SK-N-SH treated with all-trans-retinoic acid at 6 μM for 48 hours (cell line): Measurements from ENCODE around the gene TMC6.

Source experiments
- CREB5 ChIP-seq: fragments of 250-450 bp; sonication (Bioruptor Pico); IDR thresholded peaks from 2 replicates; pipeline ENCODE4 v1.5.1; 2020; ENCODE audit warnings: low read depth, mild to moderate bottlenecking, moderate library complexity
- CSDC2 ChIP-seq: fragments of 250-450 bp; sonication (Bioruptor Pico); IDR thresholded peaks from 2 replicates; pipeline ENCODE4 v1.5.0; 2020; ENCODE audit warnings: mild to moderate bottlenecking, moderate library complexity
- PATZ1 ChIP-seq: fragments of 250-450 bp; sonication (Bioruptor Pico); IDR thresholded peaks from 2 replicates; pipeline ENCODE4 v1.8.0; 2020; ENCODE audit warnings: mild to moderate bottlenecking, moderate library complexity, borderline replicate concordance
- TCF4 ChIP-seq: fragments of 250-450 bp; sonication (Bioruptor Pico); IDR thresholded peaks from 2 replicates; pipeline ENCODE4 v1.8.0; 2021; ENCODE audit warnings: mild to moderate bottlenecking, moderate library complexity, borderline replicate concordance
- ZC3H10 ChIP-seq: fragments of 250-450 bp; sonication (Bioruptor Pico); IDR thresholded peaks from 2 replicates; pipeline ENCODE4 v1.5.1; 2021; ENCODE audit warnings: mild to moderate bottlenecking, moderate library complexity
- TF ChIP-seq, protein P1 (sequence below): fragments of 250-450 bp; sonication (Bioruptor Pico); IDR thresholded peaks from 2 replicates; pipeline ENCODE4 v1.5.0; 2020; ENCODE audit warnings: mild to moderate bottlenecking, moderate library complexity

DNA sequence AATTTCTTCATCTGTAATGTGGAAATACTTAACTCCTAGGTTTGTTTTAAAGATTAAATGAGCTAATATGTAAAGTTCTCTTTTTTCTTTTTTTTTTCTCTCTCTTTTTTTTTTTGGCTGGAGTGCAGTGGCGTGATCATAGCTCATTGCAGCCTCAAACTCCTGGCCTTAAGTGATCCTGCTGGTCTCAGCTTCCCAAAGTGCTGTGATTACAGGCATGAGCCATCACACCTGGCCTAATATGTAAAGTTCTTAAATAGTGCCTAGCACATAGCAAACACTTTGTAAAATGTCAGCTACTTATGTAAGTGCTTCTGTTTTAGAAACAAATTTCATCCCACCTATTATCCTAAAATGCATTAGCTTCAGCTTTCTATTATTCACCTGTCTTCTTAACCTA, 40.0 kb downstream of the TMC6 start:
- TF ChIP-seq PATZ1 (CRISPR knock-in tag): no peak
- TF ChIP-seq, protein P1, sequence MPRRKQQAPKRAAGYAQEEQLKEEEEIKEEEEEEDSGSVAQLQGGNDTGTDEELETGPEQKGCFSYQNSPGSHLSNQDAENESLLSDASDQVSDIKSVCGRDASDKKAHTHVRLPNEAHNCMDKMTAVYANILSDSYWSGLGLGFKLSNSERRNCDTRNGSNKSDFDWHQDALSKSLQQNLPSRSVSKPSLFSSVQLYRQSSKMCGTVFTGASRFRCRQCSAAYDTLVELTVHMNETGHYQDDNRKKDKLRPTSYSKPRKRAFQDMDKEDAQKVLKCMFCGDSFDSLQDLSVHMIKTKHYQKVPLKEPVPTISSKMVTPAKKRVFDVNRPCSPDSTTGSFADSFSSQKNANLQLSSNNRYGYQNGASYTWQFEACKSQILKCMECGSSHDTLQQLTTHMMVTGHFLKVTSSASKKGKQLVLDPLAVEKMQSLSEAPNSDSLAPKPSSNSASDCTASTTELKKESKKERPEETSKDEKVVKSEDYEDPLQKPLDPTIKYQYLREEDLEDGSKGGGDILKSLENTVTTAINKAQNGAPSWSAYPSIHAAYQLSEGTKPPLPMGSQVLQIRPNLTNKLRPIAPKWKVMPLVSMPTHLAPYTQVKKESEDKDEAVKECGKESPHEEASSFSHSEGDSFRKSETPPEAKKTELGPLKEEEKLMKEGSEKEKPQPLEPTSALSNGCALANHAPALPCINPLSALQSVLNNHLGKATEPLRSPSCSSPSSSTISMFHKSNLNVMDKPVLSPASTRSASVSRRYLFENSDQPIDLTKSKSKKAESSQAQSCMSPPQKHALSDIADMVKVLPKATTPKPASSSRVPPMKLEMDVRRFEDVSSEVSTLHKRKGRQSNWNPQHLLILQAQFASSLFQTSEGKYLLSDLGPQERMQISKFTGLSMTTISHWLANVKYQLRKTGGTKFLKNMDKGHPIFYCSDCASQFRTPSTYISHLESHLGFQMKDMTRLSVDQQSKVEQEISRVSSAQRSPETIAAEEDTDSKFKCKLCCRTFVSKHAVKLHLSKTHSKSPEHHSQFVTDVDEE: no peak
- TF ChIP-seq CREB5 (CRISPR knock-in tag): no peak
- no peak for TF ChIP-seq TCF4 (CRISPR knock-in tag)
- TF ChIP-seq ZC3H10 (CRISPR knock-in tag): no peak
- no peak for TF ChIP-seq CSDC2
